ENCODE data around the gene HEXA. TPM values are rescaled to one million over a fixed set of nuclear protein-coding genes. Genes with fewer than 3 reads are reported as not detected.

Gene HEXA
- polyA plus RNA-seq, 1 donor (not counting 4 experiments of a cell fraction or from before 2014, with no cell fraction given) = 53.5 TPM

- no peaks in the 10 kb centered on the region for H3K36me3 ChIP-seq (ENCODE audit: control insufficient read depth in 2 of 2, extremely low read depth in 1 of 2, insufficient read depth in 2 of 2, low read length in 2 of 2)
- no peak for DNase-seq (ENCODE audit: low read depth, low spot score)
- H3K27me3 ChIP-seq (ENCODE audit: control insufficient read depth, extremely low read depth, insufficient read depth, low read length) = no peaks in the 10 kb centered on the region
- dilution Hi-C loops (cut with MboI; ENCODE audit: extremely low pct_ligation_motif_present, low sequenced_read_pairs) = no loop called here
- no peak overlapping the region for H3K4me3 ChIP-seq (ENCODE audit: control insufficient read depth in 2 of 3, extremely low read depth in 1 of 3, insufficient read depth in 2 of 3, low read depth in 1 of 3, low read length in 3 of 3)
- TF ChIP-seq CTCF (optimal IDR thresholded peaks at IDR 0.05 in 1 of 3, IDR thresholded peaks at IDR 0.05 in 1 of 3, conservative IDR thresholded peaks at IDR 0.05 in 1 of 3; ENCODE audit: extremely low read depth in 1 of 3, insufficient read depth in 2 of 3, low read length in 3 of 3) (no peak), EZH2 (IDR thresholded peaks at IDR 0.05; ENCODE audit: low read length) (no peak)
- no peaks in the 10 kb centered on the region for H3K9me1 ChIP-seq (ENCODE audit: control insufficient read depth, extremely low read depth, insufficient read depth, low read length)
- H4K20me1 ChIP-seq (ENCODE audit: control insufficient read depth, extremely low read depth, insufficient read depth, low read length) = no peaks in the 10 kb centered on the region
- no peak overlapping the region for H2AFZ ChIP-seq (ENCODE audit: control insufficient read depth, low read length)
- H3K9me3 ChIP-seq (ENCODE audit: control insufficient read depth, low read depth, low read length) = no peaks in the 10 kb centered on the region
- FAIRE-seq = no peak
- H3K9ac ChIP-seq (ENCODE audit: control insufficient read depth, extremely low read depth, insufficient read depth, low read length) = no peak overlapping the region
- no peak overlapping the region for H3K27ac ChIP-seq (ENCODE audit: control insufficient read depth, insufficient read depth, low read length)
- no peaks in the 10 kb centered on the region for H3K79me2 ChIP-seq (ENCODE audit: control insufficient read depth, insufficient read depth, low read length)
- H3K4me2 ChIP-seq (ENCODE audit: control insufficient read depth, extremely low read depth, insufficient read depth, low read depth, low read length) = no peak overlapping the region
- H3K4me1 ChIP-seq (ENCODE audit: control insufficient read depth, extremely low read depth, insufficient read depth, low read length) = no peaks in the 10 kb centered on the region
Measured at GRCh38 chr15:72304596-72304995, 71.2 kb downstream of the HEXA start.

DNA sequence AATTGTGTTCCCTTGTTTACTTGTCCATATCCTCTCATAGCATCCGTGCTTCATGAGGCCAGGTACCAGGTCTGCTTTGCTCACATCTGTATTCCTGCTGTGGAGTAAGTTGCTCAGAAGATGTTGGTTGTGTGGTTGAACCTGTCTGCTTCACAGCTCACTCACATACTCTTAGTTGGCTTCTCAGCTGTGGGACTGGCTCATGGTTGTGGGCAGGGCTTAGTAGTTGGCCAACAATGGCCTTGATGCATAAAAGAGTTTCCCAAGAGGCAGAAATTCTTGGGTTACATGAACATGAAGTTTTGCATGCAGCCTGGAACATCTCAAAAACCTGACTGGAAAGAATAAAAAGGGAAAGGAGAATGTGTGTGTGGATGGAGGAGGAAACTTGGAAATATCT, 72.9 kb downstream of the HEXA start:
- no peaks in the 10 kb centered on the region for H3K9me1 ChIP-seq (ENCODE audit: control insufficient read depth, extremely low read depth, insufficient read depth, low read length)
- H3K4me1 ChIP-seq (ENCODE audit: control insufficient read depth, extremely low read depth, insufficient read depth, low read length) = no peaks in the 10 kb centered on the region
- DNase-seq (ENCODE audit: low read depth, low spot score) (no peak), FAIRE-seq (no peak)
- TF ChIP-seq EZH2 (IDR thresholded peaks at IDR 0.05; ENCODE audit: low read length) (no peak), CTCF (optimal IDR thresholded peaks at IDR 0.05 in 1 of 3, IDR thresholded peaks at IDR 0.05 in 1 of 3, conservative IDR thresholded peaks at IDR 0.05 in 1 of 3; ENCODE audit: extremely low read depth in 1 of 3, insufficient read depth in 2 of 3, low read length in 3 of 3) (no peak)
- H3K4me2 ChIP-seq (ENCODE audit: control insufficient read depth, extremely low read depth, insufficient read depth, low read depth, low read length) = no peak overlapping the region
- dilution Hi-C loops (cut with MboI; ENCODE audit: extremely low pct_ligation_motif_present, low sequenced_read_pairs) = no loop called here
- no peak overlapping the region for H3K4me3 ChIP-seq (ENCODE audit: control insufficient read depth in 2 of 3, extremely low read depth in 1 of 3, insufficient read depth in 2 of 3, low read depth in 1 of 3, low read length in 3 of 3)
- H3K9ac ChIP-seq (ENCODE audit: control insufficient read depth, extremely low read depth, insufficient read depth, low read length) = no peak overlapping the region
- no peaks in the 10 kb centered on the region for H4K20me1 ChIP-seq (ENCODE audit: control insufficient read depth, extremely low read depth, insufficient read depth, low read length)
- no peaks in the 10 kb centered on the region for H3K9me3 ChIP-seq (ENCODE audit: control insufficient read depth, low read depth, low read length)
- H2AFZ ChIP-seq (ENCODE audit: control insufficient read depth, low read length) = no peak overlapping the region
- no peaks in the 10 kb centered on the region for H3K36me3 ChIP-seq (ENCODE audit: control insufficient read depth in 2 of 2, extremely low read depth in 1 of 2, insufficient read depth in 2 of 2, low read length in 2 of 2)
- no peak overlapping the region for H3K27ac ChIP-seq (ENCODE audit: control insufficient read depth, insufficient read depth, low read length)
- no peaks in the 10 kb centered on the region for H3K79me2 ChIP-seq (ENCODE audit: control insufficient read depth, insufficient read depth, low read length)
- H3K27me3 ChIP-seq (ENCODE audit: control insufficient read depth, extremely low read depth, insufficient read depth, low read length) = no peaks in the 10 kb centered on the region

Other genes starting within 250 kb of the HEXA start
- 2.5 to 7.8 TPM (median 5.7 TPM) in 3 replicates for gene GRAMD2A, start 178.2 kb downstream of the HEXA start, polyA plus RNA-seq
- gene PKM, start 144.8 kb downstream of the HEXA start, polyA plus RNA-seq = 3,138 to 3,414 TPM (median 3,352 TPM) in 3 replicates
- gene PARP6, start 103.5 kb downstream of the HEXA start, polyA plus RNA-seq = 36.8 to 55.4 TPM (median 51.0 TPM) in 3 replicates
- gene CELF6, start 55.9 kb downstream of the HEXA start, polyA plus RNA-seq = 0.04 to 0.12 TPM in 2 of 3 replicates, not detected in the other
- gene TMEM202, start 22.3 kb upstream of the HEXA start, polyA plus RNA-seq = not detected in 3 replicates
- gene ARIH1, start 98.3 kb upstream of the HEXA start, polyA plus RNA-seq = 46.9 to 70.6 TPM (median 50.6 TPM) in 3 replicates

All from keratinocyte (primary cell).